Vagina (tissue), 2 donors: Measurements from ENCODE around the gene CYP20A1.

Experiments used
- CTCF ChIP-seq, 3 experiments: fragments of 450-650 bp in 2 of 3; fragments of 200-600 bp in 1 of 3; sonication (generic) in 1 of 3; IDR thresholded peaks; one replicate each; pipeline ENCODE4 v1.5.1; 2017 to 2019; ENCODE audit warnings: antibody characterized with exemption in 3 of 3, mild to moderate bottlenecking in 2 of 3, moderate library complexity in 2 of 3
- POLR2A ChIP-seq, 2 donors: fragments of 450-650 bp; IDR thresholded peaks; one replicate each; pipeline ENCODE4 v1.6.1; 2017; ENCODE audit warnings: antibody characterized with exemption in 2 of 2, mild to moderate bottlenecking in 2 of 2, moderate library complexity in 2 of 2
- POLR2AphosphoS5 ChIP-seq, 2 donors: sonication (generic); formaldehyde crosslinking; IDR thresholded peaks; one replicate each; pipeline ENCODE4 v1.9.0; 2017; ENCODE audit warnings: antibody characterized with exemption in 2 of 2, mild to moderate bottlenecking in 2 of 2, low read depth in 1 of 2; ENCODE audit not compliant: insufficient read depth in 1 of 2

- no peak for TF ChIP-seq POLR2A (IDR thresholded peaks at IDR 0.05)
- no peak for TF ChIP-seq CTCF (IDR thresholded peaks at IDR 0.05)
- TF ChIP-seq POLR2AphosphoS5 (IDR thresholded peaks at IDR 0.05; ENCODE audit: insufficient read depth in 1 of 2, low read depth in 1 of 2) = no peak
Observed at GRCh38 chr2:203310688-203311436, 72.0 kb downstream of the CYP20A1 start.
